CD4-positive, CD25-positive, alpha-beta regulatory T cell (primary cell): ENCODE data around the gene TAS2R19. TPM values are rescaled to one million over a fixed set of nuclear protein-coding genes. Genes with fewer than 3 reads are reported as not detected.

Experiments
- ATAC-seq, 2 donors: fragments of 150-1000 bp; cut with Tn5 transposase; one replicate each; pipeline ENCODE4 v1.10.0; 2021; ENCODE audit warnings: low read depth in 2 of 2, moderate number of reproducible peaks in 2 of 2, moderate library complexity in 1 of 2
- DNase-seq, 3 donors: peaks; one replicate each; pipeline versions ENCODE4 v3.0.0 to v3.0.0-alpha.2; 2012 to 2022; ENCODE audit warnings: mixed read lengths in 1 of 3
- H3K27ac ChIP-seq: one replicate; pipeline ENCODE4 v1.7.0; 2013; ENCODE audit warnings: mild to moderate bottlenecking, low read length; ENCODE audit not compliant: insufficient read depth, poor library complexity, severe bottlenecking
- H3K27me3 ChIP-seq: one replicate; pipeline ENCODE4 v1.7.0; 2013; ENCODE audit warnings: low read length; ENCODE audit not compliant: control insufficient read depth, insufficient read depth
- H3K36me3 ChIP-seq: one replicate; pipeline ENCODE4 v1.7.0; 2013; ENCODE audit warnings: mild to moderate bottlenecking, low read length, moderate library complexity; ENCODE audit not compliant: control insufficient read depth, insufficient read depth
- H3K4me1 ChIP-seq: 2 replicates; pipeline ENCODE4 v1.7.0; 2013; ENCODE audit warnings: mild to moderate bottlenecking, low read length; ENCODE audit not compliant: insufficient read depth, control insufficient read depth, poor library complexity, severe bottlenecking
- H3K4me3 ChIP-seq: one replicate; pipeline ENCODE4 v1.7.0; 2013; ENCODE audit warnings: low read depth, mild to moderate bottlenecking, low read length, moderate library complexity
- H3K9me3 ChIP-seq, 2 experiments: 1 replicate in 1 of 2; 2 replicates in 1 of 2; pipeline ENCODE4 v1.7.0; 2013; ENCODE audit warnings: low read length in 2 of 2, mild to moderate bottlenecking in 1 of 2, moderate library complexity in 1 of 2; ENCODE audit not compliant: control insufficient read depth in 2 of 2
- H3K27ac Mint-ChIP-seq, 3 donors: one replicate each; pipeline ENCODE4 v1.8.0; 2020 to 2022; ENCODE audit warnings: mild to moderate bottlenecking in 3 of 3, mixed read lengths in 3 of 3, moderate library complexity in 2 of 3
- H3K27me3 Mint-ChIP-seq: one replicate; pipeline ENCODE4 v1.8.0; 2022; ENCODE audit warnings: mild to moderate bottlenecking, mixed read lengths
- H3K36me3 Mint-ChIP-seq: one replicate; pipeline ENCODE4 v1.8.0; 2020; ENCODE audit warnings: mixed read lengths
- H3K4me1 Mint-ChIP-seq, 4 donors: one replicate each; pipeline ENCODE4 v1.8.0; 2020 to 2022; ENCODE audit warnings: mixed read lengths in 4 of 4, mild to moderate bottlenecking in 1 of 4
- H3K4me3 Mint-ChIP-seq, 4 donors: one replicate each; pipeline ENCODE4 v1.8.0; 2020 to 2022; ENCODE audit warnings: mild to moderate bottlenecking in 4 of 4, mixed read lengths in 4 of 4, moderate library complexity in 3 of 4
- H3K9me3 Mint-ChIP-seq, 7 donors: one replicate each; pipeline ENCODE4 v1.8.0; 2020 to 2022; ENCODE audit warnings: mixed read lengths in 7 of 7, mild to moderate bottlenecking in 3 of 7, moderate library complexity in 2 of 7
- polyA plus RNA-seq, 4 donors: library from polyadenylated mRNA; unstranded; fragments of 300-500 nt; fragmentation: Illumina TruSeq; gene quantifications; one replicate each; pipeline ENCODE4 v1.2.3, GENCODE V29; 2021
- total RNA-seq: library from RNA; stranded (reverse); gene quantifications from one replicate; pipeline ENCODE4 v1.2.3, GENCODE V29; 2022

Gene TAS2R19
- total and polyA plus RNA-seq, 5 donors from 2014 or later: 0.32 to 1.2 (median 0.73) TPM; not detected in 2

- Histone ChIP-seq H3K4me1 (no peaks in the 10 kb centered on the region), H3K9me3 (no peaks in the 10 kb centered on the region), H3K27ac (no peak overlapping the region), H3K27me3 (no peaks in the 10 kb centered on the region), H3K36me3 (peaks cover 10% of the 10 kb centered on the region), H3K4me3 (no peak overlapping the region)
- Mint-ChIP-seq H3K27me3 (peaks cover 4% of the 10 kb centered on the region), H3K9me3 (peaks cover 0 to 8% (median 2%) of the 10 kb centered on the region in 7 donors), H3K36me3 (peaks cover 44% of the 10 kb centered on the region), H3K4me3 (no peak overlapping the region), H3K4me1 (peaks cover 0 to 16% (median 8%) of the 10 kb centered on the region in 4 donors), H3K27ac (no peak overlapping the region)
- DNase-seq (no peak), ATAC-seq (no peak)
Measured at GRCh38 chr12:11026118-11026517, 3.7 kb upstream of the TAS2R19 start.

GRCh38 chr12:11023387-11023786 is 967 bp upstream of the TAS2R19 start:
- H3K27me3 ChIP-seq: no peaks in the 10 kb centered on the region
- no peak overlapping the region for H3K4me3 Mint-ChIP-seq
- no peaks in the 10 kb centered on the region for H3K9me3 ChIP-seq
- peaks cover 5% of the 10 kb centered on the region for H3K36me3 ChIP-seq
- H3K4me1 ChIP-seq: no peaks in the 10 kb centered on the region
- peaks cover 0 to 8% (median 2%) of the 10 kb centered on the region in 7 donors for H3K9me3 Mint-ChIP-seq
- no peak overlapping the region for H3K27ac Mint-ChIP-seq
- peaks cover 4% of the 10 kb centered on the region for H3K27me3 Mint-ChIP-seq
- H3K4me3 ChIP-seq: no peak overlapping the region
- DNase-seq: no peak
- H3K36me3 Mint-ChIP-seq: peaks cover 35% of the 10 kb centered on the region
- ATAC-seq: no peak
- H3K27ac ChIP-seq: no peak overlapping the region
- peaks cover 4 to 17% (median 9%) of the 10 kb centered on the region in 4 donors for H3K4me1 Mint-ChIP-seq

- Histone ChIP-seq H3K36me3 (peaks cover 3% of the 10 kb centered on the region), H3K9me3 (no peaks in the 10 kb centered on the region), H3K27ac (no peak overlapping the region), H3K4me1 (no peaks in the 10 kb centered on the region), H3K4me3 (no peak overlapping the region), H3K27me3 (no peaks in the 10 kb centered on the region)
- Mint-ChIP-seq H3K4me1 (peaks cover 4 to 16% (median 11%) of the 10 kb centered on the region in 4 donors), H3K27ac (no peak overlapping the region), H3K9me3 (peaks cover 0 to 1% (median 0%) of the 10 kb centered on the region in 7 donors), H3K27me3 (no peaks in the 10 kb centered on the region), H3K36me3 (peaks cover 23% of the 10 kb centered on the region), H3K4me3 (no peak overlapping the region)
- DNase-seq (no peak), ATAC-seq (no peak)
Measured at GRCh38 chr12:11016937-11017336, 5.5 kb downstream of the TAS2R19 start.

- DNase-seq: no peak
- Mint-ChIP-seq H3K4me3 (no peak overlapping the region), H3K9me3 (peaks cover 0 to 1% (median 0%) of the 10 kb centered on the region in 7 donors), H3K27ac (no peak overlapping the region), H3K27me3 (no peaks in the 10 kb centered on the region), H3K4me1 (peaks cover 4 to 15% (median 8%) of the 10 kb centered on the region in 4 donors), H3K36me3 (peaks cover 21% of the 10 kb centered on the region)
- Histone ChIP-seq H3K4me1 (no peaks in the 10 kb centered on the region), H3K27me3 (no peaks in the 10 kb centered on the region), H3K36me3 (peaks cover 3% of the 10 kb centered on the region), H3K4me3 (no peak overlapping the region), H3K9me3 (no peaks in the 10 kb centered on the region), H3K27ac (no peak overlapping the region)
- no peak for ATAC-seq
Measured at GRCh38 chr12:11015775-11016430, 6.5 kb downstream of the TAS2R19 start.

GRCh38 chr12:11014234-11014633 is 8.2 kb downstream of the TAS2R19 start:
- Histone ChIP-seq H3K9me3 (no peaks in the 10 kb centered on the region), H3K4me1 (no peaks in the 10 kb centered on the region), H3K36me3 (peaks cover 3% of the 10 kb centered on the region), H3K4me3 (no peak overlapping the region), H3K27ac (no peak overlapping the region), H3K27me3 (no peaks in the 10 kb centered on the region)
- Mint-ChIP-seq H3K4me1 (peaks cover 0 to 7% (median 6%) of the 10 kb centered on the region in 4 donors), H3K36me3 (peaks cover 21% of the 10 kb centered on the region), H3K9me3 (peaks cover 0 to 1% (median 0%) of the 10 kb centered on the region in 7 donors), H3K27ac (no peak overlapping the region), H3K27me3 (no peaks in the 10 kb centered on the region), H3K4me3 (no peak overlapping the region)
- no peak for ATAC-seq
- DNase-seq: no peak

GRCh38 chr12:11007608-11008007 is 14.8 kb downstream of the TAS2R19 start:
- Mint-ChIP-seq H3K27ac (no peak overlapping the region), H3K27me3 (no peaks in the 10 kb centered on the region)

GRCh38 chr12:10998204-10998603 is 24.2 kb downstream of the TAS2R19 start, which contains the start of gene TAS2R20:
Gene TAS2R20, minus strand, starts transcription at chr12:10998304. Its CDS starts 429 bp downstream, at chr12:10997875.
- Mint-ChIP-seq H3K27ac (no peak within 1 kb of the TSS), H3K27me3 (no peaks in the 10 kb centered on the region), H3K4me1 (peaks cover 0 to 10% (median 4%) of the 10 kb centered on the region in 4 donors), H3K9me3 (peaks cover 0 to 3% (median 0%) of the 10 kb centered on the region in 7 donors), H3K36me3 (peaks cover 21% of the 10 kb centered on the region), H3K4me3 (no peak within 1 kb of the TSS)
- no peaks in the 10 kb centered on the region for H3K4me1 ChIP-seq
- ATAC-seq (no peak), DNase-seq (no peak)
- no peak within 1 kb of the TSS for H3K27ac ChIP-seq
- H3K4me3 ChIP-seq: no peak within 1 kb of the TSS
- H3K27me3 ChIP-seq: no peaks in the 10 kb centered on the region
- no peaks in the 10 kb centered on the region for H3K9me3 ChIP-seq
- H3K36me3 ChIP-seq: peaks cover 5% of the 10 kb centered on the region

More at GRCh38 chr12:11007608-11008007, 14.8 kb downstream of the TAS2R19 start:
- no peak overlapping the region for H3K4me3 ChIP-seq
- DNase-seq: no peak
- H3K9me3 ChIP-seq: no peaks in the 10 kb centered on the region
- Mint-ChIP-seq H3K4me1 (peaks cover 0 to 8% (median 3%) of the 10 kb centered on the region in 4 donors), H3K4me3 (no peak overlapping the region), H3K36me3 (peaks cover 6% of the 10 kb centered on the region), H3K9me3 (peaks cover 0 to 4% (median 0%) of the 10 kb centered on the region in 7 donors)
- H3K4me1 ChIP-seq: no peaks in the 10 kb centered on the region
- no peak overlapping the region for H3K27ac ChIP-seq
- H3K27me3 ChIP-seq: no peaks in the 10 kb centered on the region
- H3K36me3 ChIP-seq: no peaks in the 10 kb centered on the region
- ATAC-seq: no peak

GRCh38 chr12:10994307-10994706 is 28.1 kb downstream of the TAS2R19 start:
- DNase-seq (no peak), ATAC-seq (no peak)
- no peak overlapping the region for H3K27ac Mint-ChIP-seq
- H3K36me3 Mint-ChIP-seq: peaks cover 32% of the 10 kb centered on the region
- peaks cover 0 to 3% (median 0%) of the 10 kb centered on the region in 7 donors for H3K9me3 Mint-ChIP-seq
- Histone ChIP-seq H3K4me1 (no peaks in the 10 kb centered on the region), H3K27me3 (no peaks in the 10 kb centered on the region), H3K9me3 (peaks cover 0 to 3% of the 10 kb centered on the region in 2 experiments), H3K27ac (no peak overlapping the region), H3K4me3 (no peak overlapping the region), H3K36me3 (peaks cover 5% of the 10 kb centered on the region)
- H3K4me3 Mint-ChIP-seq: no peak overlapping the region
- no peaks in the 10 kb centered on the region for H3K27me3 Mint-ChIP-seq
- H3K4me1 Mint-ChIP-seq: peaks cover 0 to 9% (median 2%) of the 10 kb centered on the region in 4 donors
